Spleen (tissue), 7 donors: ENCODE data around the gene NKTR.
"Not testable (repeated sequence)": the region's sequence is repeated elsewhere in the genome, so short reads cannot be mapped to it uniquely, and the experiment has no call there.

Experiments
- POLR2A ChIP-seq, 3 donors: fragments of 450-650 bp; IDR thresholded peaks; one replicate each; pipeline ENCODE4 v1.5.1; 2017; ENCODE audit warnings: antibody characterized with exemption in 3 of 3, mild to moderate bottlenecking in 1 of 3
- POLR2AphosphoS5 ChIP-seq, 3 donors: sonication (generic); formaldehyde crosslinking; IDR thresholded peaks; one replicate each; pipeline ENCODE4 v1.5.1; 2017; ENCODE audit warnings: antibody characterized with exemption in 3 of 3
- TF ChIP-seq, protein P1 (sequence below), 11 experiments: fragments of 200-600 bp in 7 of 11; fragments of 450-650 bp in 4 of 11; sonication (generic) in 4 of 11; IDR thresholded peaks in 8 of 11; conservative IDR thresholded peaks in 3 of 11; 1 replicate in 7 of 11; 2 replicates in 4 of 11; pipeline versions ENCODE4 v1.4.0 to v1.8.0; 2016 to 2021; ENCODE audit warnings: antibody characterized with exemption in 11 of 11, inconsistent platforms in 4 of 11, mild to moderate bottlenecking in 1 of 11
- donor health status: DM: no; HTN: no; CAD: no; lungs with moderate emphysema.
- donor health status: DM: no; HTN: no; CAD: no.
- donor health status: DM: no; HTN: no; CAD: no.

- TF ChIP-seq, protein P1, sequence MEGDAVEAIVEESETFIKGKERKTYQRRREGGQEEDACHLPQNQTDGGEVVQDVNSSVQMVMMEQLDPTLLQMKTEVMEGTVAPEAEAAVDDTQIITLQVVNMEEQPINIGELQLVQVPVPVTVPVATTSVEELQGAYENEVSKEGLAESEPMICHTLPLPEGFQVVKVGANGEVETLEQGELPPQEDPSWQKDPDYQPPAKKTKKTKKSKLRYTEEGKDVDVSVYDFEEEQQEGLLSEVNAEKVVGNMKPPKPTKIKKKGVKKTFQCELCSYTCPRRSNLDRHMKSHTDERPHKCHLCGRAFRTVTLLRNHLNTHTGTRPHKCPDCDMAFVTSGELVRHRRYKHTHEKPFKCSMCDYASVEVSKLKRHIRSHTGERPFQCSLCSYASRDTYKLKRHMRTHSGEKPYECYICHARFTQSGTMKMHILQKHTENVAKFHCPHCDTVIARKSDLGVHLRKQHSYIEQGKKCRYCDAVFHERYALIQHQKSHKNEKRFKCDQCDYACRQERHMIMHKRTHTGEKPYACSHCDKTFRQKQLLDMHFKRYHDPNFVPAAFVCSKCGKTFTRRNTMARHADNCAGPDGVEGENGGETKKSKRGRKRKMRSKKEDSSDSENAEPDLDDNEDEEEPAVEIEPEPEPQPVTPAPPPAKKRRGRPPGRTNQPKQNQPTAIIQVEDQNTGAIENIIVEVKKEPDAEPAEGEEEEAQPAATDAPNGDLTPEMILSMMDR (IDR thresholded peaks at IDR 0.05 in 8 of 11, conservative IDR thresholded peaks at IDR 0.05 in 3 of 11), result not testable (repeated sequence)
- not testable (repeated sequence) for TF ChIP-seq POLR2A, POLR2AphosphoS5 (IDR thresholded peaks at IDR 0.05)
These were observed 43.7 kb upstream of the NKTR start for GRCh38 chr3:42556817-42557216.
